Stomach (tissue), 9 donors: Measurements from ENCODE around the gene KDM2A. TPM values are rescaled to one million over a fixed set of nuclear protein-coding genes. Genes with fewer than 3 reads are reported as not detected.
A peak's percentile ranks its signal among the peaks of the same experiment; 100 is the strongest.

ENCODE experiments used
- DNase-seq, 2 donors: peaks; one replicate each; pipeline versions ENCODE4 v3.0.0 to v3.0.0-alpha.2; 2013 to 2019
- H3K27ac ChIP-seq, 5 donors: fragments of 200-600 bp in 4 of 5; sonication (generic) in 4 of 5; one replicate each; pipeline ENCODE4 v1.5.1; 2013 to 2019; ENCODE audit warnings: mild to moderate bottlenecking in 1 of 5, moderate library complexity in 1 of 5
- H3K27me3 ChIP-seq, 3 donors: fragments of 200-600 bp; sonication (generic); one replicate each; pipeline ENCODE4 v1.5.1; 2017 to 2019; ENCODE audit warnings: mixed run types in 1 of 3
- H3K36me3 ChIP-seq, 4 donors: fragments of 200-600 bp; sonication (generic); 1 replicate in 3 of 4; 2 replicates in 1 of 4; pipeline ENCODE4 v1.5.1; 2016 to 2019
- H3K4me1 ChIP-seq, 4 donors: fragments of 200-600 bp; sonication (generic); one replicate each; pipeline ENCODE4 v1.5.1; 2016 to 2019
- H3K4me3 ChIP-seq, 4 donors: fragments of 200-600 bp; sonication (generic) in 3 of 4; one replicate each; pipeline ENCODE4 v1.5.1; 2016 to 2019; ENCODE audit warnings: mild to moderate bottlenecking in 1 of 4
- H3K9me3 ChIP-seq, 4 donors: fragments of 200-600 bp; sonication (generic); one replicate each; pipeline ENCODE4 v1.5.1; 2016 to 2019
- EP300 ChIP-seq: sonication (generic); formaldehyde crosslinking; IDR thresholded peaks from one replicate; pipeline ENCODE4 v1.6.1; 2017; ENCODE audit warnings: antibody characterized with exemption
- POLR2A ChIP-seq, 4 donors: fragments of 450-650 bp; IDR thresholded peaks; one replicate each; pipeline ENCODE4 v1.6.1; 2016; ENCODE audit warnings: antibody characterized with exemption in 4 of 4, control low read depth in 2 of 4, mild to moderate bottlenecking in 1 of 4, moderate library complexity in 1 of 4
- POLR2AphosphoS5 ChIP-seq, 3 donors: sonication (generic); formaldehyde crosslinking; IDR thresholded peaks; one replicate each; pipeline ENCODE4 v1.6.1; 2016; ENCODE audit warnings: antibody characterized with exemption in 3 of 3
- WGBS, 5 donors: extraction: QIAGEN DNeasy Blood & Tissue Kit in 3 of 5; methylation state at CpG; one replicate each; pipeline versions ENCODE4 v1.1.5 to v1.1.7; 2013 to 2018; 5-methylcytosine and 5-hydroxymethylcytosine counted together
- intact Hi-C: fragments of 100-400 bp; cut with DNase I; formaldehyde crosslinking; loops from one replicate; pipeline ENCODE4 v1.15.1; 2023; ENCODE audit warnings: low total_unique reads
- polyA plus RNA-seq, 3 donors: library from polyadenylated mRNA; stranded (reverse); fragments of 200-250 nt; gene quantifications; one replicate each; pipeline ENCODE4 v1.2.3, GENCODE V29; 2013
- total RNA-seq, 5 donors: library from RNA; depleted of rRNA; stranded (reverse); fragments of >200 nt; gene quantifications; one replicate each; pipeline versions ENCODE4 v1.1.0 to v1.2.3, GENCODE V29; 2014 to 2016
- TF ChIP-seq, protein P1 (sequence below), 7 experiments: fragments of 450-650 bp in 4 of 7; fragments of 200-600 bp in 3 of 7; sonication (generic) in 3 of 7; IDR thresholded peaks; one replicate each; pipeline ENCODE4 v1.5.1; 2016 to 2019; ENCODE audit warnings: antibody characterized with exemption in 7 of 7, control low read depth in 2 of 7, mild to moderate bottlenecking in 1 of 7
- donor health status: healthy with polysubstance abuse.
- donor health status: Bipolar disorder and iron deficiency.
- donor health status: healthy.

KDM2A gene
- total and polyA plus RNA-seq, 8 donors: 15.4 to 125 (median 70.3) TPM

DNA sequence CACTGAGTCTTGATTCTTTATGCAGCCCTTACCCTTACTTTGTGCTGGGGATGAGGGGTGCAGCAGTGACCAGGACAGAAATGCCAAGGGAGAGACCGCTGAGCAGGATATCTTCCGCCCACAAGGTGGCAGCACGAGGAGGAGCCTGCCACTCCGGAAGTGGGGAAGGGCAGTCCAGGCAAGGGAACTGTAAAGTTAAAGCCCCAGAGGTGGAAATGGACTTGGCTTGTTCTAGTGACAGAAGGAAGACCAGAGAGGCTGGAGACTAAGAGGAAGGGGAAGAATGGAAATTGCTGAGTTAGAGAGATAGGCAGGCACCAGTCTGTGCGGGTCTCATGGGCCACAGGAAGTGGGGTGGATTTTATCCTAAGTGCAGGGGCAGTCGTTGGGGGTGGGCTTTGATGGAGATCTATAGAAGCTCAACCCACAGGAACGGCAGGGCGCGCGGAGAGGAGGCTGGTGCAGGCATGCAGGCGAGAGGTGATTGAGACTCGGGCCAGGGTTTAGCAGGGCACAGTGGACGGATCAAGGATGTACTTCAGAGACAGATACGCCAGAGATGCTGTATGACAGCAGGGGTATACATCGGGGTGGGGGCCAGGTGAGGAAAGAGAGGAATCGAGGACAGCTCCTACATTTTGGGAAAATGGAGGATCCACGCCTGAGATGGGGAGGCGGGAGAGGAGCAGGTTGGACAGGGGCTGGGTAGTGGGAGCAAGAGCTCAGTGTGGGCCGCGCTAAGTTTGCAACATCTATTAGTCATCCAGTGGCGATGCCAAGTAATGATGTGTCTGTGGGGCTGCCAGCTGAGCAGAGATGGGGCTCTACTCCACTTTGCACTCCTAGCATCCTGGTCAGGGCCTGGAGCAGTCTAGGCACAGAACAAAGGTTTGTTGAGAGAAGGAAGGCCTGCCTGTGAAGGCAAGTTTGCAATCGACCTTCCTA, 143.9 kb downstream of the KDM2A start:
- Histone ChIP-seq H3K27ac (peak overlapping the region; percentile 20 to 67 (median 40)), H3K4me3 (no peak overlapping the region), H3K27me3 (no peaks in the 10 kb centered on the region), H3K4me1 (peaks cover 28 to 46% (median 44%) of the 10 kb centered on the region in 4 donors), H3K36me3 (no peaks in the 10 kb centered on the region), H3K9me3 (no peaks in the 10 kb centered on the region)
- 41 to 51% (median 49%) methylated on average over 22 of the region's 22 CpGs for WGBS, 5 donors
- DNase-seq: peak; percentile 86 to 93
- intact Hi-C loops: loop anchor here (5.0 kb wide), 1 partner anchor 49 kb away; no protein-coding TSS in a partner anchor
- no peak for TF ChIP-seq EP300
- peak; percentile 33 to 83 (median 58) for TF ChIP-seq POLR2AphosphoS5 (IDR thresholded peaks at IDR 0.05)
- TF ChIP-seq, protein P1, sequence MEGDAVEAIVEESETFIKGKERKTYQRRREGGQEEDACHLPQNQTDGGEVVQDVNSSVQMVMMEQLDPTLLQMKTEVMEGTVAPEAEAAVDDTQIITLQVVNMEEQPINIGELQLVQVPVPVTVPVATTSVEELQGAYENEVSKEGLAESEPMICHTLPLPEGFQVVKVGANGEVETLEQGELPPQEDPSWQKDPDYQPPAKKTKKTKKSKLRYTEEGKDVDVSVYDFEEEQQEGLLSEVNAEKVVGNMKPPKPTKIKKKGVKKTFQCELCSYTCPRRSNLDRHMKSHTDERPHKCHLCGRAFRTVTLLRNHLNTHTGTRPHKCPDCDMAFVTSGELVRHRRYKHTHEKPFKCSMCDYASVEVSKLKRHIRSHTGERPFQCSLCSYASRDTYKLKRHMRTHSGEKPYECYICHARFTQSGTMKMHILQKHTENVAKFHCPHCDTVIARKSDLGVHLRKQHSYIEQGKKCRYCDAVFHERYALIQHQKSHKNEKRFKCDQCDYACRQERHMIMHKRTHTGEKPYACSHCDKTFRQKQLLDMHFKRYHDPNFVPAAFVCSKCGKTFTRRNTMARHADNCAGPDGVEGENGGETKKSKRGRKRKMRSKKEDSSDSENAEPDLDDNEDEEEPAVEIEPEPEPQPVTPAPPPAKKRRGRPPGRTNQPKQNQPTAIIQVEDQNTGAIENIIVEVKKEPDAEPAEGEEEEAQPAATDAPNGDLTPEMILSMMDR (IDR thresholded peaks at IDR 0.05): peak in 5 of 7 experiments; percentile 69 to 85 (median 83)
- no peak for TF ChIP-seq POLR2A (IDR thresholded peaks at IDR 0.05)

GRCh38 chr11:67264260-67264659, 145.2 kb downstream of the KDM2A start:
- WGBS, 5 donors: 91 to 97% (median 96%) methylated on average over 5 of the region's 5 CpGs
- intact Hi-C loops: loop anchor here (5.0 kb wide), 1 partner anchor 48 kb away; no protein-coding TSS in a partner anchor
- no peaks in the 10 kb centered on the region for H3K27me3 ChIP-seq

DNA sequence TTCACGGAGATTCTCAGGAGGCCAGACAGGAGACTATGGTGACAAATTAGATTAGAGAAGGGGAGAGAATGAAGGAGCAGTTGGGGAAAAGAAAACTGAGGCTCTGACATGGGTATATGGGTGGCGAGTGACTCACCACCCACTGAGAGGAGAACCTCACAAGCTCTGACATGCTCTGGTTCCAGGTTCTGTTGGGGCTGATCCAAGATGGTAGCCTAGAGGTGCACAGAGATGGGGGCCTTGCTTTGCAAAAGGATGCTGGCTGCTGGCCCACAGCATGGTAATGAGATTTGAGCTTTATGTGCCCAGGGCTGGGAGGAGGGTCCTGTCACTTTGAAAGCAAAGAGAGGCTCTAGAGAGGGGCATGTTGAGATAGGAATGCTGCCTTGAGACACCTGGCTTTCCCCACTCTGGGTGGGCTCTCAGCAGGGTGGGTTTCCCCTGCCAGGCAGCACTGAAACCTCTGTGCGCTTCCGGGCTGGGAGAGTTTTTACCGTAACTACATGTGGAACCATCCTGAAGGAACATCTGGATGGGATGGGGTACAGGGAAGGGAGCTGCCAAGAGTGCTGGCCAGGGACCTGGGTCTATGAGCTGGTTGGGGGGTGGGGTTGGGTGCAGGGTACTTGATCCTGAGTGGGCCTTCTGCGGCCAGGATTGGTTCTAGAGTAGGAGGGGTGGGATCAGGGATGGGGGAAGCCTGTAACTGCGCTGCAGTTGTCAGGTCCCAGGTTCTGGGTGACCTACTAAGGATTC, 146.0 kb downstream of the KDM2A start:
- Histone ChIP-seq H3K4me3 (no peak overlapping the region), H3K27me3 (no peaks in the 10 kb centered on the region), H3K9me3 (no peaks in the 10 kb centered on the region), H3K27ac (peak overlapping the region in 1 of 5 donors; percentile 83), H3K36me3 (peaks cover 0 to 10% (median 6%) of the 10 kb centered on the region in 4 donors), H3K4me1 (peaks cover 48 to 66% (median 65%) of the 10 kb centered on the region in 4 donors)
- intact Hi-C loops: loop anchor here (5.0 kb wide), 1 partner anchor 47 kb away; no protein-coding TSS in a partner anchor
- TF ChIP-seq POLR2A (IDR thresholded peaks at IDR 0.05) (no peak), POLR2AphosphoS5 (IDR thresholded peaks at IDR 0.05) (no peak), EP300 (no peak)
- TF ChIP-seq, protein P1 (IDR thresholded peaks at IDR 0.05): no peak
- DNase-seq: no peak
- 90 to 95% (median 95%) methylated on average over 7 of the region's 7 CpGs for WGBS, 5 donors

More at GRCh38 chr11:67264260-67264659, 145.2 kb downstream of the KDM2A start:
- Histone ChIP-seq H3K36me3 (peaks cover 0 to 10% (median 6%) of the 10 kb centered on the region in 4 donors), H3K27ac (no peak overlapping the region), H3K9me3 (no peaks in the 10 kb centered on the region), H3K4me3 (no peak overlapping the region), H3K4me1 (peaks cover 40 to 58% (median 57%) of the 10 kb centered on the region in 4 donors)
- DNase-seq: no peak
- TF ChIP-seq, protein P1 (IDR thresholded peaks at IDR 0.05): no peak
- TF ChIP-seq POLR2AphosphoS5 (IDR thresholded peaks at IDR 0.05) (no peak), EP300 (no peak), POLR2A (IDR thresholded peaks at IDR 0.05) (no peak)
